ENCODE data around the gene AJAP1. TPM values are rescaled to one million over a fixed set of nuclear protein-coding genes. Genes with fewer than 3 reads are reported as not detected.

Gene AJAP1
- total and polyA plus RNA-seq, 7 donors: 0.04 to 0.95 (median 0.55) TPM; not detected in 1

GRCh38 chr1:4650481-4650880, 3.9 kb upstream of the AJAP1 start:
- 50 to 54% methylated on average over 8 of the region's 8 CpGs for WGBS, 2 donors
- no peak for DNase-seq
- Histone ChIP-seq H3K27ac (no peak overlapping the region), H3K36me3 (no peaks in the 10 kb centered on the region), H3K4me3 (no peak overlapping the region), H3K9me3 (no peaks in the 10 kb centered on the region), H3K4me1 (peaks cover 0 to 17% (median 13%) of the 10 kb centered on the region in 4 donors), H3K27me3 (peaks cover 15 to 63% (median 28%) of the 10 kb centered on the region in 3 donors)
- intact Hi-C loops (cut with DNase I): loop anchor here (10.0 kb wide), 1 partner anchor 1094 kb away; no protein-coding TSS in a partner anchor
- TF ChIP-seq POLR2A (IDR thresholded peaks at IDR 0.05) (no peak), POLR2AphosphoS5 (IDR thresholded peaks at IDR 0.05) (no peak), EP300 (IDR thresholded peaks at IDR 0.05) (no peak), CTCF (IDR thresholded peaks at IDR 0.05) (no peak)

GRCh38 chr1:4650981-4651380, 3.4 kb upstream of the AJAP1 start:
- H3K36me3 ChIP-seq: no peaks in the 10 kb centered on the region
- 72 to 75% methylated on average over 8 of the region's 8 CpGs for WGBS, 2 donors
- no peak overlapping the region for H3K27ac ChIP-seq
- H3K4me1 ChIP-seq: peaks cover 0 to 20% (median 17%) of the 10 kb centered on the region in 4 donors
- no peaks in the 10 kb centered on the region for H3K9me3 ChIP-seq
- H3K4me3 ChIP-seq: no peak overlapping the region
- H3K27me3 ChIP-seq: peaks cover 19 to 67% (median 32%) of the 10 kb centered on the region in 3 donors
- intact Hi-C loops (cut with DNase I): loop anchor here (10.0 kb wide), 1 partner anchor 1094 kb away; no protein-coding TSS in a partner anchor
- no peak for DNase-seq
- TF ChIP-seq POLR2A (IDR thresholded peaks at IDR 0.05): no peak
- no peak for TF ChIP-seq CTCF (IDR thresholded peaks at IDR 0.05)
- TF ChIP-seq EP300 (IDR thresholded peaks at IDR 0.05): no peak
- no peak for TF ChIP-seq POLR2AphosphoS5 (IDR thresholded peaks at IDR 0.05)

GRCh38 chr1:4652631-4653327, 1.6 kb upstream of the AJAP1 start:
- TF ChIP-seq POLR2A (IDR thresholded peaks at IDR 0.05) (no peak), CTCF (IDR thresholded peaks at IDR 0.05) (peak; percentile 63 to 98 (median 71))
- Histone ChIP-seq H3K9me3 (no peaks in the 10 kb centered on the region), H3K27ac (no peak overlapping the region), H3K36me3 (no peaks in the 10 kb centered on the region), H3K4me3 (peak overlapping the region in 1 of 4 donors; percentile 17), H3K27me3 (peaks cover 26 to 85% (median 45%) of the 10 kb centered on the region in 3 donors), H3K4me1 (peaks cover 0 to 25% (median 21%) of the 10 kb centered on the region in 4 donors)
- 18 to 22% methylated on average over 31 of the region's 31 CpGs for WGBS, 2 donors
- no peak for DNase-seq
- intact Hi-C loops (cut with DNase I): loop anchor here (10.0 kb wide), 1 partner anchor 1092 kb away; no protein-coding TSS in a partner anchor

GRCh38 chr1:4653328-4653660, 1.1 kb upstream of the AJAP1 start:
- no peak overlapping the region for H3K27ac ChIP-seq
- H3K9me3 ChIP-seq: no peaks in the 10 kb centered on the region
- no peaks in the 10 kb centered on the region for H3K36me3 ChIP-seq
- TF ChIP-seq POLR2AphosphoS5 (IDR thresholded peaks at IDR 0.05): no peak
- no peak for TF ChIP-seq CTCF (IDR thresholded peaks at IDR 0.05)
- no peak for TF ChIP-seq POLR2A (IDR thresholded peaks at IDR 0.05)
- no peak for TF ChIP-seq EP300 (IDR thresholded peaks at IDR 0.05)
- peaks cover 26 to 87% (median 50%) of the 10 kb centered on the region in 3 donors for H3K27me3 ChIP-seq
- WGBS, 2 donors: 24 to 28% methylated on average over 9 of the region's 9 CpGs
- H3K4me1 ChIP-seq: peaks cover 0 to 25% (median 21%) of the 10 kb centered on the region in 4 donors
- H3K4me3 ChIP-seq: no peak overlapping the region
- intact Hi-C loops (cut with DNase I): loop anchor here (10.0 kb wide), 1 partner anchor 1092 kb away; no protein-coding TSS in a partner anchor
- no peak for DNase-seq

Data from sigmoid colon (tissue), 7 donors.